HepG2 (cell line): ENCODE measurements around the gene ZNF341. TPM values are rescaled to one million over a fixed set of nuclear protein-coding genes. Genes with fewer than 3 reads are reported as not detected.

Source experiments
- AFF4 ChIP-seq: sonication (generic); formaldehyde crosslinking; IDR thresholded peaks from 2 replicates; pipeline ENCODE4 v1.4.0; 2020; ENCODE audit warnings: missing genetic modification reagents
- AGO2 ChIP-seq: fragments of 200-400 bp; formaldehyde crosslinking; optimal IDR thresholded peaks from 2 replicates; pipeline ENCODE3; 2017; ENCODE audit warnings: mild to moderate bottlenecking, low read depth, low read length, moderate library complexity
- CAMTA2 ChIP-seq: sonication (generic); formaldehyde crosslinking; IDR thresholded peaks from 2 replicates; pipeline ENCODE4 v1.4.0; 2020; ENCODE audit warnings: mild to moderate bottlenecking, missing genetic modification reagents, borderline replicate concordance
- CBX1 ChIP-seq: IDR thresholded peaks from one replicate; pipeline ENCODE4 v1.6.1; 2016; ENCODE audit warnings: antibody characterized with exemption, low read depth
- CREBL2 ChIP-seq: sonication (generic); formaldehyde crosslinking; IDR thresholded peaks from 2 replicates; pipeline ENCODE4 v1.8.1; 2023; ENCODE audit warnings: missing genetic modification reagents, mild to moderate bottlenecking, borderline replicate concordance
- HOXA3 ChIP-seq: sonication (generic); formaldehyde crosslinking; IDR thresholded peaks from 2 replicates; pipeline ENCODE4 v1.5.0; 2020; ENCODE audit warnings: missing genetic modification reagents
- KDM5B ChIP-seq: sonication (generic); formaldehyde crosslinking; IDR thresholded peaks from 2 replicates; pipeline ENCODE4 v1.4.0; 2020; ENCODE audit warnings: missing genetic modification reagents, mild to moderate bottlenecking, borderline replicate concordance
- KLF11 ChIP-seq: IDR thresholded peaks from 2 replicates; pipeline ENCODE4 v1.6.1; 2016; ENCODE audit warnings: missing compliant biosample characterization
- NONO ChIP-seq, 2 experiments: fragments of 450-650 bp in 1 of 2; sonication (generic) in 1 of 2; formaldehyde crosslinking in 1 of 2; IDR thresholded peaks in 1 of 2; conservative IDR thresholded peaks in 1 of 2; 2 replicates each; pipeline versions ENCODE4 v1.6.1 to v1.8.0; 2017 to 2022; ENCODE audit warnings: mild to moderate bottlenecking in 1 of 2, missing genetic modification reagents in 1 of 2, moderate library complexity in 1 of 2
- PBX3 ChIP-seq: sonication (generic); formaldehyde crosslinking; IDR thresholded peaks from 2 replicates; pipeline ENCODE4 v1.8.1; 2023; ENCODE audit warnings: missing genetic modification reagents, inconsistent platforms, borderline replicate concordance
- RBFOX2 ChIP-seq: fragments of 200-400 bp; formaldehyde crosslinking; IDR thresholded peaks from 2 replicates; pipeline ENCODE4 v1.6.1; 2017; ENCODE audit warnings: low read depth, mild to moderate bottlenecking, low read length
- STAT6 ChIP-seq: sonication (generic); formaldehyde crosslinking; IDR thresholded peaks from 2 replicates; pipeline ENCODE4 v1.4.0; 2020; ENCODE audit warnings: missing genetic modification reagents, mild to moderate bottlenecking, borderline replicate concordance
- TAF1 ChIP-seq: sonication (generic); formaldehyde crosslinking; IDR thresholded peaks from 2 replicates; pipeline ENCODE4 v1.4.0; 2020; ENCODE audit warnings: missing genetic modification reagents
- TBL1XR1 ChIP-seq: fragments of 150-350 bp; IDR thresholded peaks from 2 replicates; pipeline ENCODE4 v1.6.1; 2014; ENCODE audit warnings: borderline replicate concordance, low read length; ENCODE audit not compliant: partially characterized antibody
- ZBTB38 ChIP-seq: sonication (generic); formaldehyde crosslinking; IDR thresholded peaks from 2 replicates; pipeline ENCODE4 v1.5.1; 2020; ENCODE audit warnings: mild to moderate bottlenecking, missing genetic modification reagents
- ZNF430 ChIP-seq: sonication (generic); formaldehyde crosslinking; IDR thresholded peaks from 2 replicates; pipeline ENCODE4 v1.9.0; 2021; ENCODE audit warnings: mild to moderate bottlenecking, missing genetic modification reagents
- ZNF512B ChIP-seq: sonication (generic); formaldehyde crosslinking; IDR thresholded peaks from 2 replicates; pipeline ENCODE4 v1.5.1; 2020; ENCODE audit warnings: missing genetic modification reagents, mild to moderate bottlenecking, borderline replicate concordance
- ZNF816 ChIP-seq: sonication (generic); formaldehyde crosslinking; IDR thresholded peaks from 2 replicates; pipeline ENCODE4 v1.8.0; 2022; ENCODE audit warnings: missing genetic modification reagents, mild to moderate bottlenecking, borderline replicate concordance
- polyA plus RNA-seq, 8 experiments: library from polyadenylated mRNA; depleted of rRNA in 3 of 8; stranded (reverse) in 7 of 8; unstranded in 1 of 8; fragments of >200 nt; fragmentation: Illumina TruSeq in 4 of 8; extraction: Trizol in 4 of 8; gene quantifications; 2 replicates each; pipeline versions ENCODE4 v1.2.1 to v1.2.3, GENCODE V29; 2011 to 2016; ENCODE audit warnings: low read depth in 4 of 8, missing spikeins in 1 of 8, mixed read lengths in 1 of 8; ENCODE audit not compliant: insufficient read depth in 1 of 8
- total RNA-seq, 5 experiments: library from RNA; depleted of rRNA; stranded (reverse); fragments of >200 nt; fragmentation: Illumina TruSeq; extraction: Trizol; gene quantifications; 2 replicates each; pipeline ENCODE4 v1.2.3, GENCODE V29; 2016; ENCODE audit warnings: low read depth in 1 of 5

The ZNF341 gene
- total and polyA plus RNA-seq, 2 of the 13 experiments (the other 11 are each of a cell fraction or from before 2014, with no cell fraction given): 1.1 to 2.2 TPM

- TF ChIP-seq TAF1 (CRISPR knock-in tag): no peak
- TF ChIP-seq NONO (IDR thresholded peaks at IDR 0.05): no peak
- no peak for TF ChIP-seq NONO (CRISPR knock-in tag; conservative IDR thresholded peaks at IDR 0.05)
- no peak for TF ChIP-seq AFF4 (CRISPR knock-in tag)
- no peak for TF ChIP-seq HOXA3
- TF ChIP-seq CREBL2: no peak
- TF ChIP-seq CBX1: no peak
- no peak for TF ChIP-seq STAT6 (CRISPR knock-in tag)
- no peak for TF ChIP-seq KDM5B
- no peak for TF ChIP-seq KLF11 (CRISPR knock-in tag)
- TF ChIP-seq ZNF430 (CRISPR knock-in tag): peak; percentile 19; the same call in 1 of the 2 replicates
- TF ChIP-seq AGO2: no peak
- TF ChIP-seq ZNF512B (CRISPR knock-in tag): no peak
- TF ChIP-seq PBX3 (CRISPR knock-in tag): no peak
- TF ChIP-seq ZNF816 (CRISPR knock-in tag): no peak
- no peak for TF ChIP-seq TBL1XR1
- peak; percentile 22; the same call in 1 of the 2 replicates for TF ChIP-seq ZBTB38
- TF ChIP-seq RBFOX2: no peak
- TF ChIP-seq CAMTA2 (CRISPR knock-in tag): 0 out of 2 replicates have a peak, but pooled peaks have one; percentile 37
Measured at GRCh38 chr20:33730946-33731692, 677 bp upstream of the ZNF341 start (continued).
